Breast epithelium (tissue), 3 donors: Measurements from ENCODE around the gene MREG.

ENCODE experiments used
- POLR2A ChIP-seq: fragments of 450-650 bp; IDR thresholded peaks from one replicate; pipeline ENCODE4 v1.6.1; 2016; ENCODE audit warnings: antibody characterized with exemption, mild to moderate bottlenecking, moderate library complexity
- TF ChIP-seq, protein P1 (sequence below), 3 donors: fragments of 450-650 bp; IDR thresholded peaks; one replicate each; pipeline ENCODE4 v1.5.1; 2016 to 2017; ENCODE audit warnings: antibody characterized with exemption in 3 of 3, mild to moderate bottlenecking in 3 of 3, moderate library complexity in 3 of 3

DNA sequence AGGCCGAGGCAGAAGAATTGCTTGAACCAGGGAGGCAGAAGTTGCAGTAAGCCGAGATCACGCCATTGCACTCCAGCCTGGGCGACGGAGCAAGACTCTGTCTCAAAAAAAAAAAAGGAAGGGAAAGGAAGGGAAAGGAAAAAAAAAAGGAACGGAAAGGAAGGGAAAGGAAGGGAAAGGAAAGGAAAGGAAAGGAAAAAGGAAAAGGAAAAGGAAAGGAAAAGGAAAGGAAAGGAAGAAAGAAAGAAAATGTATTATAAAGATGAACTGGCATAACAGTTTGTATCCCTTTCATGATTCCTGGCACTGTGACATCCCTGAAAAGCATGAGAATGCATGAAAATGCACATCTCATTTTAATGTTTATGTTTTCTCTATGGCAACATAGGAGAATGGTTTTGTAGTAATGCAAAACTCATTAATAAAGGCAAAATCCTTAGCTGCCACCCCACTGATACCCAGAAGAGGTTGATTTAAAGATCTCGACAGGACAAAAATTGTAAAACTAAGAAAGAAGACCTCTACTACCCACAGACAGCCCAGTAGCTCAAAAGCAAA is 11.5 kb upstream of the MREG start:
- TF ChIP-seq POLR2A, result no peak
- TF ChIP-seq, protein P1, sequence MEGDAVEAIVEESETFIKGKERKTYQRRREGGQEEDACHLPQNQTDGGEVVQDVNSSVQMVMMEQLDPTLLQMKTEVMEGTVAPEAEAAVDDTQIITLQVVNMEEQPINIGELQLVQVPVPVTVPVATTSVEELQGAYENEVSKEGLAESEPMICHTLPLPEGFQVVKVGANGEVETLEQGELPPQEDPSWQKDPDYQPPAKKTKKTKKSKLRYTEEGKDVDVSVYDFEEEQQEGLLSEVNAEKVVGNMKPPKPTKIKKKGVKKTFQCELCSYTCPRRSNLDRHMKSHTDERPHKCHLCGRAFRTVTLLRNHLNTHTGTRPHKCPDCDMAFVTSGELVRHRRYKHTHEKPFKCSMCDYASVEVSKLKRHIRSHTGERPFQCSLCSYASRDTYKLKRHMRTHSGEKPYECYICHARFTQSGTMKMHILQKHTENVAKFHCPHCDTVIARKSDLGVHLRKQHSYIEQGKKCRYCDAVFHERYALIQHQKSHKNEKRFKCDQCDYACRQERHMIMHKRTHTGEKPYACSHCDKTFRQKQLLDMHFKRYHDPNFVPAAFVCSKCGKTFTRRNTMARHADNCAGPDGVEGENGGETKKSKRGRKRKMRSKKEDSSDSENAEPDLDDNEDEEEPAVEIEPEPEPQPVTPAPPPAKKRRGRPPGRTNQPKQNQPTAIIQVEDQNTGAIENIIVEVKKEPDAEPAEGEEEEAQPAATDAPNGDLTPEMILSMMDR (IDR thresholded peaks at IDR 0.05), result no peak
